ENCODE results near the gene PMEPA1. TPM values are rescaled to one million over a fixed set of nuclear protein-coding genes. Genes with fewer than 3 reads are reported as not detected.
A peak's percentile ranks its signal among the peaks of the same experiment; 100 is the strongest.

PMEPA1 gene
- total RNA-seq, 6 donors from 2014 or later: 2.1 to 60.9 (median 17.6) TPM

DNA sequence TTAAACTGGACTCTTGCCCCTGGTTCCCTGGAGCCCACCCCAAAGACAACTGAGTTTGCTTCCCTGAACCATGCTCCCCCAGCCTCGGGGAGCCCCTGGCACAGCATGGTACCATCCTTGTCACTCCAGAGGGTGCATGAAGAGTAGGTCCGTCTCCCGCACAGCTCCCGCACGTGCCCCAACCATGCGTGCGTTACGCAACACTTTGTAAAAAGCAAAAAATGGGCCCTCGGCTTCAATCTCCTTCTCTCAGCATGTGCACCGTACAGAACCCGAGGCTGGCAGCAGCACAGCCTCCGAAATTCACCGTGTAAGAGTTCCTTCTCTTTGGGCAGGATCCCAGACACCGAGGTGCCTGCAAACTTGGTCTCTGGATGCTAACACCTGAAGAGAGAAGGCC lies 5.6 kb downstream of the PMEPA1 start:
- no peak overlapping the region for H3K27ac ChIP-seq

GRCh38 chr20:57703013-57703412 lies 6.8 kb downstream of the PMEPA1 start:
- Histone ChIP-seq H3K9me3 (no peaks in the 10 kb centered on the region), H3K36me3 (no peaks in the 10 kb centered on the region), H3K27me3 (no peaks in the 10 kb centered on the region), H3K27ac (no peak overlapping the region), H3K4me1 (peaks cover 3 to 21% (median 10%) of the 10 kb centered on the region in 4 donors), H3K4me3 (no peak overlapping the region)
- WGBS, 2 donors: 80 to 86% methylated on average over 5 to 6 of the region's 6 CpGs
- ATAC-seq (ENCODE audit: low FRiP score in 2 of 2) (no peak), DNase-seq (peak in 1 of 2 donors; percentile 59)
- TF ChIP-seq POLR2AphosphoS5 (IDR thresholded peaks at IDR 0.05) (no peak), EP300 (IDR thresholded peaks at IDR 0.05) (no peak), CTCF (IDR thresholded peaks at IDR 0.05) (no peak), POLR2A (IDR thresholded peaks at IDR 0.05) (no peak)

More for the DNA sequence above, 5.6 kb downstream of the PMEPA1 start:
- Histone ChIP-seq H3K9me3 (no peaks in the 10 kb centered on the region), H3K4me3 (no peak overlapping the region), H3K27me3 (no peaks in the 10 kb centered on the region), H3K4me1 (peaks cover 3 to 24% (median 17%) of the 10 kb centered on the region in 4 donors), H3K36me3 (no peaks in the 10 kb centered on the region)
- ATAC-seq (ENCODE audit: low FRiP score in 2 of 2): no peak
- 77 to 80% methylated on average over 14 of the region's 14 CpGs for WGBS, 2 donors
- DNase-seq: no peak
- TF ChIP-seq EP300 (IDR thresholded peaks at IDR 0.05): no peak

GRCh38 chr20:57702521-57702920 lies 7.3 kb downstream of the PMEPA1 start:
- TF ChIP-seq EP300 (IDR thresholded peaks at IDR 0.05): no peak
- no peak for TF ChIP-seq CTCF (IDR thresholded peaks at IDR 0.05)
- no peak for TF ChIP-seq POLR2AphosphoS5 (IDR thresholded peaks at IDR 0.05)
- TF ChIP-seq POLR2A (IDR thresholded peaks at IDR 0.05): no peak
- 90 to 92% methylated on average over 6 of the region's 6 CpGs for WGBS, 2 donors
- H3K27ac ChIP-seq: no peak overlapping the region
- no peaks in the 10 kb centered on the region for H3K9me3 ChIP-seq
- H3K36me3 ChIP-seq: no peaks in the 10 kb centered on the region
- no peak overlapping the region for H3K4me3 ChIP-seq
- peaks cover 2 to 16% (median 5%) of the 10 kb centered on the region in 4 donors for H3K4me1 ChIP-seq
- ATAC-seq (ENCODE audit: low FRiP score in 2 of 2) (no peak), DNase-seq (no peak)
- no peaks in the 10 kb centered on the region for H3K27me3 ChIP-seq

DNA sequence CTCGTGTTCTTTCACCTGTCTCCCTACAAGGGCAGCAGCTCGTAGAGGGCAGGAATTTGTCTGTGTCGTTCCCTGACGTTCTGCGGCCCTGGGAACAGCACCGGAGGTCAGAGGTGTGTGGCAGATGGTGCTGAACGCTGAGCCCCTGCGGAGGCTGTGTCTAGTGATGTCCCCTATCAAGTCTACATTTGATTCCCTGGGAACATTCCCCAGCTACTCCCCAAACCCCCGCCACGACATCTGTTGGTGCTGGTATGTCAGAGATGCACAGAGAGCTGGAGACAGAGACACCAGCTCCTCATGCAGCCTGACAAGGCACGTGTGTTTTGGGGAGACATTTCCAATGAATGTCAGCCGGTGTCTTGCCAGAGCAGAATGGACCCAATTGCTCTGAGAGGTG lies 7.7 kb downstream of the PMEPA1 start:
- no peak overlapping the region for H3K27ac ChIP-seq
- ATAC-seq (ENCODE audit: low FRiP score in 2 of 2) (no peak), DNase-seq (no peak)
- no peaks in the 10 kb centered on the region for H3K27me3 ChIP-seq
- 81 to 85% methylated on average over 6 to 12 of the region's 12 CpGs for WGBS, 2 donors
- TF ChIP-seq POLR2A (IDR thresholded peaks at IDR 0.05) (no peak), CTCF (IDR thresholded peaks at IDR 0.05) (no peak), EP300 (IDR thresholded peaks at IDR 0.05) (no peak), POLR2AphosphoS5 (IDR thresholded peaks at IDR 0.05) (no peak)
- no peaks in the 10 kb centered on the region for H3K9me3 ChIP-seq
- H3K4me1 ChIP-seq: peaks cover 2 to 12% (median 5%) of the 10 kb centered on the region in 4 donors
- no peak overlapping the region for H3K4me3 ChIP-seq
- H3K36me3 ChIP-seq: no peaks in the 10 kb centered on the region

- H3K9me3 ChIP-seq: no peaks in the 10 kb centered on the region
- 82 to 85% methylated on average over 7 of the region's 7 CpGs for WGBS, 2 donors
- ATAC-seq (ENCODE audit: low FRiP score in 2 of 2): no peak
These were observed 8.2 kb downstream of the PMEPA1 start for GRCh38 chr20:57701651-57702050.

More at GRCh38 chr20:57701651-57702050, 8.2 kb downstream of the PMEPA1 start:
- no peak for TF ChIP-seq POLR2A (IDR thresholded peaks at IDR 0.05)
- no peak for TF ChIP-seq POLR2AphosphoS5 (IDR thresholded peaks at IDR 0.05)
- TF ChIP-seq EP300 (IDR thresholded peaks at IDR 0.05): no peak
- no peak for TF ChIP-seq CTCF (IDR thresholded peaks at IDR 0.05)
- no peak overlapping the region for H3K4me3 ChIP-seq
- no peaks in the 10 kb centered on the region for H3K27me3 ChIP-seq
- no peaks in the 10 kb centered on the region for H3K36me3 ChIP-seq
- H3K4me1 ChIP-seq: peaks cover 5 to 12% (median 7%) of the 10 kb centered on the region in 4 donors
- no peak for DNase-seq
- H3K27ac ChIP-seq: no peak overlapping the region
